HEK293T (cell line): ENCODE measurements around the gene PLCH2.
"Not testable (repeated sequence)": the region's sequence is repeated elsewhere in the genome, so short reads cannot be mapped to it uniquely, and the experiment has no call there.

ENCODE experiments used
- CTCF ChIA-PET: fragments of 350-600 bp; formaldehyde crosslinking; extraction: SDS; loops from one replicate; lab custom pipeline; 2021; ENCODE audit warnings: antibody characterized with exemption, inconsistent platforms; lab: Yijun Ruan, JAX
- POLR2A ChIA-PET: fragments of 350-600 bp; formaldehyde crosslinking; extraction: SDS; loops from one replicate; lab custom pipeline; 2020; ENCODE audit warnings: antibody characterized with exemption, inconsistent platforms; lab: Yijun Ruan, JAX
- DNase-seq: peaks from one replicate; pipeline ENCODE4 v3.0.0; 2012; ENCODE audit warnings: mixed read lengths; ENCODE audit errors: extremely low spot score
- ARNT ChIP-seq: fragments of 450-650 bp; IDR thresholded peaks from 2 replicates; pipeline ENCODE4 v1.6.1; 2017; ENCODE audit warnings: mild to moderate bottlenecking
- BHLHE40 ChIP-seq: fragments of 450-650 bp; IDR thresholded peaks from 2 replicates; pipeline ENCODE4 v1.6.1; 2016; ENCODE audit warnings: mild to moderate bottlenecking, moderate library complexity, borderline replicate concordance
- CTBP1 ChIP-seq: fragments of 450-650 bp; IDR thresholded peaks from 2 replicates; pipeline ENCODE4 v1.6.1; 2016; ENCODE audit warnings: borderline replicate concordance
- ELF4 ChIP-seq: fragments of 450-650 bp; IDR thresholded peaks from 2 replicates; pipeline ENCODE4 v1.6.1; 2017; ENCODE audit warnings: antibody characterized with exemption
- FOXA1 ChIP-seq: fragments of 450-650 bp; IDR thresholded peaks from 2 replicates; pipeline ENCODE4 v1.6.1; 2016; ENCODE audit warnings: mild to moderate bottlenecking
- FOXK2 ChIP-seq: fragments of 450-650 bp; IDR thresholded peaks from 2 replicates; pipeline ENCODE4 v1.6.1; 2016; ENCODE audit warnings: mild to moderate bottlenecking
- FOXM1 ChIP-seq: fragments of 450-650 bp; IDR thresholded peaks from 2 replicates; pipeline ENCODE4 v1.6.1; 2017; ENCODE audit warnings: mild to moderate bottlenecking, borderline replicate concordance
- HDGF ChIP-seq: fragments of 450-650 bp; IDR thresholded peaks from 2 replicates; pipeline ENCODE4 v1.6.1; 2017; ENCODE audit warnings: antibody characterized with exemption, borderline replicate concordance
- L3MBTL2 ChIP-seq: fragments of 450-650 bp; conservative IDR thresholded peaks from 2 replicates; pipeline ENCODE4 v1.6.1; 2016; ENCODE audit warnings: mild to moderate bottlenecking
- LEF1 ChIP-seq: fragments of 450-650 bp; IDR thresholded peaks from 2 replicates; pipeline ENCODE4 v1.6.1; 2017; ENCODE audit warnings: mild to moderate bottlenecking, borderline replicate concordance
- NFRKB ChIP-seq: fragments of 450-650 bp; IDR thresholded peaks from 2 replicates; pipeline ENCODE4 v1.6.1; 2016; ENCODE audit warnings: mild to moderate bottlenecking, moderate library complexity
- PKNOX1 ChIP-seq: fragments of 450-650 bp; IDR thresholded peaks from 2 replicates; pipeline ENCODE4 v1.6.1; 2016
- SP1 ChIP-seq: fragments of 450-650 bp; IDR thresholded peaks from 2 replicates; pipeline ENCODE4 v1.6.1; 2017
- SUZ12 ChIP-seq: fragments of 450-650 bp; IDR thresholded peaks from 2 replicates; pipeline ENCODE4 v1.6.1; 2016; ENCODE audit warnings: mild to moderate bottlenecking
- TARDBP ChIP-seq: fragments of 450-650 bp; IDR thresholded peaks from 2 replicates; pipeline ENCODE4 v1.6.1; 2016
- ZNF384 ChIP-seq: fragments of 450-650 bp; IDR thresholded peaks from 2 replicates; pipeline ENCODE4 v1.6.1; 2016

PLCH2 gene

DNA sequence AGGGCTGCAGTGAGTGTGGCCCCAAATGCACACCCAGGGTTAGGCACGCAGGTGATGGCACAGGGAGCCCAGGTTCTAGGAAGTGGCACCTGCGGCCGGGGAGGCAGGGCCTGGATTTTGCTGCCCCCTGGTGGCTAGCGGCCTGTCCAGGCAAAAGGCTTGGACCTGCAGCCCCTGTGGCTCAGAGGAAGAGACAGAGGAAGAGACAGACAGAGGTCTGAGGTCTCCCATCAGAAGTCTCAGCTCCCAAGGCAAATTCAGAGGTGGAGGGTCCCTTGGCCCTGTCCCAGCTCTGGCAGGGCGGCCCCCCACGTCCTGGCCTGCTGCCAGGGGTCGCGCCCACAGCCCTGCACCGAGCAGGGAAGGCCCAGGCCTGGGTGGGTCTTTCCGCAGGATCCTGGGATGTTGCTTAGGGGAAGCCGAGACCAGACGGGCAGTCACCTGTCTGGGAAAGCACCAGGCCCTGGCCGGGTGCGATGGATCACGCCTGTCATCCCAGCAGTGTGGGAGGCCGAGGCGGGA lies 72.0 kb downstream of the PLCH2 start:
- TF ChIP-seq PKNOX1 = no peak
- TF ChIP-seq FOXA1 = no peak
- no peak for TF ChIP-seq CTBP1
- TF ChIP-seq NFRKB = no peak
- TF ChIP-seq FOXK2 = no peak
- no peak for TF ChIP-seq SP1
- no peak for TF ChIP-seq ELF4
- no peak for TF ChIP-seq HDGF
- no peak for TF ChIP-seq FOXM1
- TF ChIP-seq BHLHE40 = no peak
- peak; percentile 78 for DNase-seq
- POLR2A ChIA-PET = interaction anchor here (0.6 to 4.5 kb wide), 3 partner anchors 20 to 354 kb away, joined by 4 to 74 read pairs (median 5); partner anchors contain the start of genes FAAP20, HES5 and PANK4
- CTCF ChIA-PET = interaction anchor here (0.7 to 1.5 kb wide), 4 partner anchors 87 to 134 kb away, joined by 3 to 5 read pairs (median 3); no protein-coding TSS in a partner anchor

GRCh38 chr1:2549367-2550029 lies 73.4 kb downstream of the PLCH2 start:
- POLR2A ChIA-PET = interaction anchor here (1.2 kb wide), 1 partner anchor 36 kb away, joined by 3 read pairs; no protein-coding TSS in a partner anchor
- CTCF ChIA-PET = interaction anchor here (1.5 kb wide), 1 partner anchor 135 kb away, joined by 3 read pairs; no protein-coding TSS in a partner anchor
- DNase-seq = not testable (repeated sequence)

- CTCF ChIA-PET, DNase-seq: not testable (repeated sequence)
- POLR2A ChIA-PET = interaction anchor here (1.2 kb wide), 1 partner anchor 35 kb away, joined by 3 read pairs; no protein-coding TSS in a partner anchor
Observed at GRCh38 chr1:2550309-2550861, 74.3 kb downstream of the PLCH2 start.

GRCh38 chr1:2551544-2551943 lies 75.5 kb downstream of the PLCH2 start:
- DNase-seq, POLR2A ChIA-PET: not testable (repeated sequence)
- CTCF ChIA-PET = interaction anchor here (0.6 kb wide), 1 partner anchor 377 kb away, joined by 3 read pairs; no protein-coding TSS in a partner anchor

DNA sequence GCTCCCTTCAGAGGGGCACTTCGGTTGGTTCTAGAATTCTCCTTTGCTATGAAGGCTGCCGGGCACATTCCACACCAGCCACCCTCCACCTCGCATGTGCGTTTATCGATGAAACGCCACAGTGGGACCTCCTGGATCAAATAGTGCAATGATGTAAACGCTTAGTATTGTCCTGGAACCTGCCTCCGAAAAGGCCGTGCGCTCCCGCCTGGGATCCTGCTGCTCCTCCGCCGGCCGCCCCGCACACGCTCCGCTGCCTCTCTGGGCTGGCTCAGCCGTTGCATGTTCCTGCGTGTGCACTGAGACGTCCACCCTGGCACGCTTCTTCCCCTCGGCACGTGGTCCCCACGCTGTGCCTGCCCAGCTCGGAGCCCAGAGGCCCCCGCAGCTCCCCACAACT lies 76.1 kb downstream of the PLCH2 start:
- POLR2A ChIA-PET = no interaction called here
- no peak for DNase-seq
- CTCF ChIA-PET = interaction anchor here (0.6 kb wide), 1 partner anchor 378 kb away, joined by 3 read pairs; no protein-coding TSS in a partner anchor
- TF ChIP-seq L3MBTL2 (no peak), PKNOX1 (no peak), FOXA1 (no peak), TARDBP (no peak), BHLHE40 (no peak), NFRKB (no peak), SP1 (no peak)

- CTCF ChIA-PET = not testable (repeated sequence)
Observed at GRCh38 chr1:2553076-2553475, 77.0 kb downstream of the PLCH2 start.

DNA sequence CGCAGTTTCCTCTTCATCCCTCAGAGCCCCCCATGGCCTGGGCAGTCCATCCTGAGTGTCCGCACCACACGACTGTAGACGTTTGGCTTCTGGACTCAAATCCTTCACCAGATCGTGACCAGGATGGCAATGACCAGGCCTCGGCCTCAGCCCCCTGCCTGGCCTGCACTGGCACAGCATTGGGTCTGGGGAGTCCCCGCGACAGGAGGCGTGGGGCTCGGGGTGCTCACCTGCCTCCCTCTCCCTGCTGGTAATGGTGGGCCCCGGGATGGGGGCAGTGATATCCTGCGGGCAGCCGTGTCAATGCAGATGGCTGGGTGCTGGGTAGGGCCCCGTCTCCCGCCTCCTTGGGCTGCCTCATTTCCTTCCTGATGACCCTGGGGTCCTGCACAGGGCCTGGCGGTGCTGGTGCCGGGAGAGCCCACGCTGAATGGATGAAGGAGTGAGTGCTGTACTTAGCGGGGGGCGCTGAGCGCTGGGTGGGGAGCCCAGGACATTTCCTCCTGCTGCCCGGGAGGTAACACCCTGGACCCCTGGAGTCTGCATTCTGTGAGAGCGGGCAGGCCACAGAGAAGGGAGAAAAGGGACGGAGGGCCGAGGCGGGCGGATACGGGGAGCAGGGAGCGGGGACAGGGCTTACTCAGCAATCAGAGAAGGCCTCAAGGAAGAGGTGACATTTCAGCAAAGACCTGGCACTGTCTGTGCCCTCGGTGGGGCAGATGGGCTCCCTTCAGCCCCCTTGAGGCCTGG lies 78.0 kb downstream of the PLCH2 start:
- ChIA-PET POLR2A (no interaction called here), CTCF (no interaction called here)
- no peak for DNase-seq

More at GRCh38 chr1:2553076-2553475, 77.0 kb downstream of the PLCH2 start:
- DNase-seq, POLR2A ChIA-PET: not testable (repeated sequence)

GRCh38 chr1:2554621-2555387 lies 78.7 kb downstream of the PLCH2 start:
- ChIA-PET POLR2A (no interaction called here), CTCF (no interaction called here)
- no peak for DNase-seq
- no peak for TF ChIP-seq SP1
- TF ChIP-seq FOXA1 = no peak
- no peak for TF ChIP-seq HDGF
- TF ChIP-seq FOXK2 = no peak
- no peak for TF ChIP-seq ZNF384
- no peak for TF ChIP-seq PKNOX1
- TF ChIP-seq ELF4 = no peak
- no peak for TF ChIP-seq ARNT
- TF ChIP-seq BHLHE40 = no peak
- TF ChIP-seq FOXM1 = no peak
- no peak for TF ChIP-seq L3MBTL2
- no peak for TF ChIP-seq LEF1
- TF ChIP-seq SUZ12 = no peak
- no peak for TF ChIP-seq TARDBP
- TF ChIP-seq CTBP1 = no peak
- no peak for TF ChIP-seq NFRKB

More for the DNA sequence above, 78.0 kb downstream of the PLCH2 start:
- TF ChIP-seq CTBP1 (no peak), FOXA1 (no peak), L3MBTL2 (no peak), FOXM1 (no peak)
